Testis (tissue), 2 donors: ENCODE results near the gene NEURL1.

Experiments used
- POLR2A ChIP-seq: fragments of 450-650 bp; IDR thresholded peaks from one replicate; pipeline ENCODE4 v1.6.1; 2017; ENCODE audit warnings: antibody characterized with exemption, mild to moderate bottlenecking, moderate library complexity
- TF ChIP-seq, protein P1 (sequence below), 3 experiments: fragments of 450-650 bp in 2 of 3; fragments of 200-600 bp in 1 of 3; sonication (generic) in 1 of 3; IDR thresholded peaks; one replicate each; pipeline ENCODE4 v1.5.1; 2016 to 2019; ENCODE audit warnings: antibody characterized with exemption in 3 of 3, mild to moderate bottlenecking in 2 of 3, moderate library complexity in 1 of 3

DNA sequence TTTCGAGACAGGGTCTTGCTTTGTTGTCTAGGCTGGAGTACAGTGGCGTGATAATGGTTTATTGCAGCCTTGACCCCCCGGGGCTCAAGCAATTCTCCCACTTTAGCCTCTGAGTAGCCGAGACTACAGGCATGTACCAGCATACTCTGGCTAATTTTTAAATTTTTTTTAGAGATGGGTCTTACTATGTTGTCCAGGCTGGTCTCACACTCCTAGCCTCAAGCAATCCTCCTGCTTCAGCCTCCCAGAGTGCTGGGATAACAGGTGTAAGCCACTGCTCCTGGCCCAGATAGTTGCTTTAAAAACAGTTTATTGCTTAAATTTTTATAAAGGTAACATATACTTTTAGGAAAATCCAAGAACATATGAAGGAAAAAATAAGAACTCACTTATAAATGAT, 26.3 kb downstream of the NEURL1 start:
- TF ChIP-seq, protein P1, sequence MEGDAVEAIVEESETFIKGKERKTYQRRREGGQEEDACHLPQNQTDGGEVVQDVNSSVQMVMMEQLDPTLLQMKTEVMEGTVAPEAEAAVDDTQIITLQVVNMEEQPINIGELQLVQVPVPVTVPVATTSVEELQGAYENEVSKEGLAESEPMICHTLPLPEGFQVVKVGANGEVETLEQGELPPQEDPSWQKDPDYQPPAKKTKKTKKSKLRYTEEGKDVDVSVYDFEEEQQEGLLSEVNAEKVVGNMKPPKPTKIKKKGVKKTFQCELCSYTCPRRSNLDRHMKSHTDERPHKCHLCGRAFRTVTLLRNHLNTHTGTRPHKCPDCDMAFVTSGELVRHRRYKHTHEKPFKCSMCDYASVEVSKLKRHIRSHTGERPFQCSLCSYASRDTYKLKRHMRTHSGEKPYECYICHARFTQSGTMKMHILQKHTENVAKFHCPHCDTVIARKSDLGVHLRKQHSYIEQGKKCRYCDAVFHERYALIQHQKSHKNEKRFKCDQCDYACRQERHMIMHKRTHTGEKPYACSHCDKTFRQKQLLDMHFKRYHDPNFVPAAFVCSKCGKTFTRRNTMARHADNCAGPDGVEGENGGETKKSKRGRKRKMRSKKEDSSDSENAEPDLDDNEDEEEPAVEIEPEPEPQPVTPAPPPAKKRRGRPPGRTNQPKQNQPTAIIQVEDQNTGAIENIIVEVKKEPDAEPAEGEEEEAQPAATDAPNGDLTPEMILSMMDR (IDR thresholded peaks at IDR 0.05): no peak
- no peak for TF ChIP-seq POLR2A
